ENCODE results near the gene KRTAP13-4.

The KRTAP13-4 gene

GRCh38 chr21:30448514-30448913, 18.5 kb downstream of the KRTAP13-4 start:
- TF ChIP-seq USF1 (IDR thresholded peaks at IDR 0.05) (no peak), RAD21 (IDR thresholded peaks at IDR 0.05; ENCODE audit: low read depth) (no peak), TEAD4 (IDR thresholded peaks at IDR 0.05) (no peak), CEBPB (IDR thresholded peaks at IDR 0.05) (no peak), FOXM1 (IDR thresholded peaks at IDR 0.05; ENCODE audit: borderline replicate concordance, low read depth) (no peak), YY1 (IDR thresholded peaks at IDR 0.05; ENCODE audit: low read depth) (no peak), TAF1 (IDR thresholded peaks at IDR 0.05; ENCODE audit: low read depth) (no peak), REST (IDR thresholded peaks at IDR 0.05; ENCODE audit: low read depth) (no peak), CREB1 (IDR thresholded peaks at IDR 0.05; ENCODE audit: low read depth) (no peak), NFIC (IDR thresholded peaks at IDR 0.05) (no peak), EGR1 (IDR thresholded peaks at IDR 0.05) (no peak), MAX (IDR thresholded peaks at IDR 0.05) (no peak), EP300 (IDR thresholded peaks at IDR 0.05; ENCODE audit: borderline replicate concordance) (no peak), ZBTB7A (IDR thresholded peaks at IDR 0.05; ENCODE audit: low read depth) (no peak), TCF12 (IDR thresholded peaks at IDR 0.05; ENCODE audit: low read depth) (no peak)

- no peak for TF ChIP-seq EGR1 (IDR thresholded peaks at IDR 0.05)
- TF ChIP-seq USF1 (IDR thresholded peaks at IDR 0.05): no peak
- TF ChIP-seq FOXM1 (IDR thresholded peaks at IDR 0.05; ENCODE audit: borderline replicate concordance, low read depth): no peak
- TF ChIP-seq CEBPB (IDR thresholded peaks at IDR 0.05): no peak
- no peak for TF ChIP-seq MAX (IDR thresholded peaks at IDR 0.05)
- no peak for TF ChIP-seq CREB1 (IDR thresholded peaks at IDR 0.05; ENCODE audit: low read depth)
- TF ChIP-seq TAF1 (IDR thresholded peaks at IDR 0.05; ENCODE audit: low read depth): no peak
- no peak for TF ChIP-seq YY1 (IDR thresholded peaks at IDR 0.05; ENCODE audit: low read depth)
- no peak for TF ChIP-seq TCF12 (IDR thresholded peaks at IDR 0.05; ENCODE audit: low read depth)
- TF ChIP-seq NFIC (IDR thresholded peaks at IDR 0.05): no peak
- TF ChIP-seq ZBTB7A (IDR thresholded peaks at IDR 0.05; ENCODE audit: low read depth): no peak
- TF ChIP-seq EP300 (IDR thresholded peaks at IDR 0.05; ENCODE audit: borderline replicate concordance): no peak
- TF ChIP-seq REST (IDR thresholded peaks at IDR 0.05; ENCODE audit: low read depth): no peak
- no peak for TF ChIP-seq RAD21 (IDR thresholded peaks at IDR 0.05; ENCODE audit: low read depth)
- no peak for TF ChIP-seq TEAD4 (IDR thresholded peaks at IDR 0.05)
Measured at GRCh38 chr21:30463713-30464112, 33.7 kb downstream of the KRTAP13-4 start.

GRCh38 chr21:30468900-30469714, 39.1 kb downstream of the KRTAP13-4 start:
- TF ChIP-seq EGR1 (IDR thresholded peaks at IDR 0.05): no peak
- no peak for TF ChIP-seq MAX (IDR thresholded peaks at IDR 0.05)
- no peak for TF ChIP-seq CEBPB (IDR thresholded peaks at IDR 0.05)
- no peak for TF ChIP-seq ZBTB7A (IDR thresholded peaks at IDR 0.05; ENCODE audit: low read depth)
- no peak for TF ChIP-seq NFIC (IDR thresholded peaks at IDR 0.05)
- no peak for TF ChIP-seq YY1 (IDR thresholded peaks at IDR 0.05; ENCODE audit: low read depth)
- TF ChIP-seq FOXM1 (IDR thresholded peaks at IDR 0.05; ENCODE audit: borderline replicate concordance, low read depth): no peak
- no peak for TF ChIP-seq REST (IDR thresholded peaks at IDR 0.05; ENCODE audit: low read depth)
- TF ChIP-seq RAD21 (IDR thresholded peaks at IDR 0.05; ENCODE audit: low read depth): no peak
- no peak for TF ChIP-seq TCF12 (IDR thresholded peaks at IDR 0.05; ENCODE audit: low read depth)
- TF ChIP-seq CREB1 (IDR thresholded peaks at IDR 0.05; ENCODE audit: low read depth): no peak
